GM21717 (cell line): ENCODE data around the gene RNF111.
"Not testable (repeated sequence)": the region's sequence is repeated elsewhere in the genome, so short reads cannot be mapped to it uniquely, and the experiment has no call there.

ENCODE experiments used
- ATAC-seq: cut with Tn5 transposase; IDR thresholded peaks from one replicate; pipeline ENCODE4 v1.9.1; 2021; ENCODE audit warnings: mild to moderate bottlenecking, moderate library complexity; ENCODE audit not compliant: unreplicated experiment

The RNF111 gene

GRCh38 chr15:59131456-59131855, 144.0 kb downstream of the RNF111 start:
- no peak for ATAC-seq

GRCh38 chr15:59131969-59132562, 144.6 kb downstream of the RNF111 start:
- no peak for ATAC-seq

- ATAC-seq = no peak
Observed at GRCh38 chr15:59133929-59134427, 146.5 kb downstream of the RNF111 start.

DNA sequence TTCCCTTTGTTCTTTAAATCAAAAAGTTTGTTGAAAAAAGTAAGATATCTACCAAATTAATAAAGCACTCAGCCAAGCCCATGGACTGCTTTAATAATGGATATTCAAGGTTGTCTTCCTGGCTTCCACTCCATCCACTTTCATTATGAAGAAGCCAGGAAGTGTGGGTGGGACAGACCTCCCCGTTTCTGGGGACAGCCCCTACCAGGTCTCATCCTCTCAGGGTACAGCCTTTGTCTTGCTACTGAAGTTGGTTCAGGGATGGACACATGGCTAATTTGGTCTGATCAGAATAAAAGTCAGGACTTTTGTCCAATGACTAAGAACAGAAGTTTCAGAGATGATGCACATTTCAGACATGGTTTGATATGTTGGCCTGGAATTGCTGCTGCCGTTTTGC, 150.1 kb downstream of the RNF111 start:
- ATAC-seq = no peak

DNA sequence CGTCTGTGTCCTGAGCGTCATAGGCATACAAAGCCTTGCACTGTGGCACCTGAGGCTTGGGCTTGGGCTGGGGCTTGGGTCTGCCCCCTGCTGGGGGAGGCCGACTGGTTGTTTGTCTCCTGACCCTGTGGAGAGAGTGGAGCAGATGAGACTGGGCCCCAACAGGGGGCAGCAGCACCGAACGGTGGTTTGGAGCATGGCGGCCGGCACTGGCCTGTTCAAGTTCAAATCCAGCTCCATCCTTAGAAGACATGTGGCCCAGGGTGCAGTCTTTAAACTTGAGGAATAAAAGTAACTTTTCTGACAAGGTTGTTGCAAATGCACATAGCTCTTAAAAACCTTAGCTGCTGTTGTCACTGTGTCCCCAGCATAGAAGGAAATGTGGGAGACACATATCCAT, 150.8 kb downstream of the RNF111 start:
- ATAC-seq = no peak

GRCh38 chr15:59140422-59141226, 153.2 kb downstream of the RNF111 start:
- ATAC-seq = no peak

DNA sequence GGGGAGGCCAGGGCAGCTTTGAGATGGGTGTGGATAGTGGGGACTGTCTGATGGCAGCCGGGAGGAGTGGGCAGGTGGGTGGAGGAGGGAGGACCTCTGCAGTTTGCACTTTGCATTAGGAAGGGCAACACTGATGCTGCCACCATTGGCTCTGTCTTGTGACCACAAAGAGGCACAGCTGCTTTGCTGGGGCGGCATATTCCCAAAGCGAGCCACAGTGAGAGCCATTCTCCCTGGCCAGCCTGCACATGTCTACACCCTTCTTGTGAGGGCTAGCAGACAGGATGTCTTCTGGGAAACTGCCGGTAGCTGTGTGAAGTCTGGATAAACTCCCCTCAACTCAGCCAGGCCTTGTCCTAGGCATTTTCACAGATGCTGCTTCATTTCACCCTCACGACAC, 155.8 kb downstream of the RNF111 start:
- ATAC-seq = no peak

GRCh38 chr15:59144594-59144993, 157.1 kb downstream of the RNF111 start:
- not testable (repeated sequence) for ATAC-seq
